GM12892 (cell line): ENCODE measurements around the gene OR8D1.

Experiments
- DNase-seq: peaks from one replicate; pipeline ENCODE4 v3.0.0; 2011; ENCODE audit not compliant: insufficient read length
- FAIRE-seq: peaks from 2 replicates; lab custom pipeline; 2011; peaks lifted over from hg19 to GRCh38; lab: Jason Lieb, UNC
- POLR2A ChIP-seq: IDR thresholded peaks from 2 replicates; pipeline ENCODE4 v1.6.1; 2011; ENCODE audit warnings: low read depth, low read length, control low read depth
- POLR2AphosphoS5 ChIP-seq: IDR thresholded peaks from 2 replicates; pipeline ENCODE4 v1.6.1; 2011; ENCODE audit warnings: low read depth, low read length, control low read depth
- TAF1 ChIP-seq: IDR thresholded peaks from 2 replicates; pipeline ENCODE4 v1.6.1; 2011; ENCODE audit warnings: low read depth, mild to moderate bottlenecking, control low read depth, low read length, borderline replicate concordance

OR8D1 gene

GRCh38 chr11:124313131-124313530, 618 bp downstream of the OR8D1 start:
- no peak for DNase-seq
- TF ChIP-seq POLR2AphosphoS5: no peak
- no peak for TF ChIP-seq POLR2A
- TF ChIP-seq TAF1: no peak
- FAIRE-seq: no peak

GRCh38 chr11:124311670-124312069, 2.1 kb downstream of the OR8D1 start:
- TF ChIP-seq POLR2A (no peak), POLR2AphosphoS5 (no peak), TAF1 (no peak)
- peak; percentile 42 for FAIRE-seq

GRCh38 chr11:124311269-124311668, 2.5 kb downstream of the OR8D1 start:
- FAIRE-seq (no peak), DNase-seq (no peak)
- no peak for TF ChIP-seq TAF1

More at GRCh38 chr11:124311670-124312069, 2.1 kb downstream of the OR8D1 start:
- no peak for DNase-seq

GRCh38 chr11:124310721-124311120, 3.0 kb downstream of the OR8D1 start:
- DNase-seq (no peak), FAIRE-seq (no peak)

GRCh38 chr11:124307093-124307492, 6.7 kb downstream of the OR8D1 start:
- TF ChIP-seq POLR2AphosphoS5 (no peak), TAF1 (no peak), POLR2A (no peak)
- DNase-seq (no peak), FAIRE-seq (no peak)

More at GRCh38 chr11:124310721-124311120, 3.0 kb downstream of the OR8D1 start:
- TF ChIP-seq POLR2A (no peak), TAF1 (no peak)

GRCh38 chr11:124302347-124303125, 11.2 kb downstream of the OR8D1 start:
- FAIRE-seq: no peak
- no peak for DNase-seq
- TF ChIP-seq TAF1 (no peak), POLR2A (no peak), POLR2AphosphoS5 (no peak)

- DNase-seq: no peak
Observed at GRCh38 chr11:124301548-124301947, 12.2 kb downstream of the OR8D1 start.

GRCh38 chr11:124297921-124298320, 15.8 kb downstream of the OR8D1 start:
- FAIRE-seq (no peak), DNase-seq (no peak)
- TF ChIP-seq POLR2A (no peak), TAF1 (no peak), POLR2AphosphoS5 (no peak)

More at GRCh38 chr11:124301548-124301947, 12.2 kb downstream of the OR8D1 start:
- TF ChIP-seq TAF1 (no peak), POLR2AphosphoS5 (no peak), POLR2A (no peak)
- FAIRE-seq: no peak

GRCh38 chr11:124296016-124296415, 17.7 kb downstream of the OR8D1 start:
- DNase-seq (no peak), FAIRE-seq (no peak)
- TF ChIP-seq POLR2AphosphoS5 (no peak), POLR2A (no peak)

GRCh38 chr11:124294687-124295086, 19.1 kb downstream of the OR8D1 start:
- no peak for DNase-seq
- FAIRE-seq: no peak
- no peak for TF ChIP-seq POLR2AphosphoS5
- no peak for TF ChIP-seq TAF1
- TF ChIP-seq POLR2A: no peak

- TF ChIP-seq POLR2A (no peak), POLR2AphosphoS5 (no peak), TAF1 (no peak)
- FAIRE-seq: no peak
- no peak for DNase-seq
Observed at GRCh38 chr11:124285610-124286344, 28.0 kb downstream of the OR8D1 start.

- no peak for FAIRE-seq
- no peak for DNase-seq
- TF ChIP-seq POLR2AphosphoS5: no peak
- TF ChIP-seq TAF1: no peak
- TF ChIP-seq POLR2A: no peak
Observed at GRCh38 chr11:124278261-124278660, 35.5 kb downstream of the OR8D1 start.

GRCh38 chr11:124277804-124278203, 35.9 kb downstream of the OR8D1 start:
- TF ChIP-seq POLR2AphosphoS5: no peak
- TF ChIP-seq POLR2A: no peak
- TF ChIP-seq TAF1: no peak
- FAIRE-seq (no peak), DNase-seq (no peak)
